ENCODE data around the gene ODAD4. TPM values are rescaled to one million over a fixed set of nuclear protein-coding genes. Genes with fewer than 3 reads are reported as not detected.

Gene ODAD4
- total and polyA plus RNA-seq, 4 donors = 0.07 to 1.0 (median 0.23) TPM

DNA sequence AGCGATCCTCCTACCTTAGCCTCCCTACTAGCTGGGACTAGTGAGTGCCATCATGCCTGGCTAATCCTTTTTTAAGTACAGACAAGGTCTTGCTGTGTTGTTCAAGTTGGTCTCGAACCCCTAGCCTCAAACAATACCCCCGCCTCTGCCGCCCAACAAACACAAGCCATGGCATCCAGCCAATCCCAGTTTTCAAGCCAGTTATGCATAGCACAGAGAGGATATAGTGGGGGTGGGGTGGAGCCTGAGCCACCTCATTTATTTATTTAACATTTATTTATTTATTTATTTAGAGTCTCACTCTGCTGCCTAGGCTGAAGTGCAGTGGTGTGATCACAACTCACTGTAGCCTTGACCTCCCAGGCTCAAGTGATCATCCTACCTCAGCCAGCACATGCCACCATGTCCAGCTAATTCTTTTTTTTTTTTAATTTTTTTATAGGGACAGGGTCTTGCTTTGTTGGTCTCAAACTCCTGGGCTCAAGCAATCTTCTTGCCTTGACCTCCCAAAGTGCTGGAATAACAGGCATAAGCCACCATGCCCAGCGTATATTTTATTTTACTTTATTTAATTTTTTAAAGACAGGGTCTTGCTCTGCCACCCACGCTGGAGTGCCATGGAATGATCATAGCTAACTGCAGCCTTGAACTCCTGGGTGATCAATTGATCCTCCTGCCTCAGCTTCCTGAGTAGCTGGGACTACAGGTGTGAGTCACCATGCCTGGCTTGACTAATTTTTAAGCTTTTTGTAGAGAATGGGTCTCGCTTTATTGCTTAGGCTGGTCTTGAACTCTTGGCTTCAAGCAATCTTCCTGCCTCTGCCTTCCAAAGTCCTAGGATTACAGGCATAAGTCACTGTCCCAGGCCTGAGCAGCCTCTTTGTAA lies 39.0 kb upstream of the ODAD4 start:
- no peaks in the 10 kb centered on the region for H3K27me3 ChIP-seq (ENCODE audit: control insufficient read depth in 4 of 4, insufficient read depth in 4 of 4, low read length in 3 of 4)
- H3K9ac ChIP-seq (ENCODE audit: low read depth in 1 of 2, low read length in 2 of 2) = no peak overlapping the region
- no peak for DNase-seq (ENCODE audit: low spot score)
- peaks cover 3 to 18% (median 14%) of the 10 kb centered on the region in 4 donors for H3K4me1 ChIP-seq (ENCODE audit: control insufficient read depth in 4 of 4, insufficient read depth in 4 of 4, low read length in 3 of 4)
- no peak overlapping the region for H3K4me3 ChIP-seq (ENCODE audit: low read depth in 1 of 3, low read length in 3 of 3)
- H3K36me3 ChIP-seq (ENCODE audit: control insufficient read depth in 4 of 4, insufficient read depth in 3 of 4, low read depth in 1 of 4, low read length in 3 of 4) = peaks cover 9 to 55% (median 19%) of the 10 kb centered on the region in 4 donors
- H3K9me3 ChIP-seq (ENCODE audit: control insufficient read depth in 4 of 4, low read length in 3 of 4) = no peaks in the 10 kb centered on the region
- TF ChIP-seq HNF4A (conservative IDR thresholded peaks at IDR 0.05) = peak in 1 of 2 donors; percentile 31
- no peak for TF ChIP-seq SP1 (IDR thresholded peaks at IDR 0.05)
- no peak overlapping the region for H3K27ac ChIP-seq (ENCODE audit: low read depth in 1 of 2, low read length in 2 of 2)
- WGBS = 95% methylated on average over 7 of the region's 7 CpGs

- Histone ChIP-seq H3K9ac (ENCODE audit: low read depth in 1 of 2, low read length in 2 of 2) (no peak overlapping the region), H3K9me3 (ENCODE audit: control insufficient read depth in 4 of 4, low read length in 3 of 4) (no peaks in the 10 kb centered on the region), H3K4me1 (ENCODE audit: control insufficient read depth in 4 of 4, insufficient read depth in 4 of 4, low read length in 3 of 4) (peaks cover 3 to 18% (median 14%) of the 10 kb centered on the region in 4 donors), H3K4me3 (ENCODE audit: low read depth in 1 of 3, low read length in 3 of 3) (no peak overlapping the region), H3K36me3 (ENCODE audit: control insufficient read depth in 4 of 4, insufficient read depth in 3 of 4, low read depth in 1 of 4, low read length in 3 of 4) (peaks cover 9 to 55% (median 19%) of the 10 kb centered on the region in 4 donors), H3K27me3 (ENCODE audit: control insufficient read depth in 4 of 4, insufficient read depth in 4 of 4, low read length in 3 of 4) (no peaks in the 10 kb centered on the region), H3K27ac (ENCODE audit: low read depth in 1 of 2, low read length in 2 of 2) (no peak overlapping the region)
- WGBS = 98% methylated on average over 4 of the region's 4 CpGs
- TF ChIP-seq GABPA (IDR thresholded peaks at IDR 0.05 in 1 of 2, conservative IDR thresholded peaks at IDR 0.05 in 1 of 2) (no peak), RAD21 (IDR thresholded peaks at IDR 0.05) (no peak), SP1 (IDR thresholded peaks at IDR 0.05) (no peak), HNF4A (conservative IDR thresholded peaks at IDR 0.05) (no peak), FOXA2 (IDR thresholded peaks at IDR 0.05) (no peak), YY1 (IDR thresholded peaks at IDR 0.05) (no peak), REST (IDR thresholded peaks at IDR 0.05) (no peak), CTCF (IDR thresholded peaks at IDR 0.05; ENCODE audit: low read depth, low read length, missing input control) (no peak)
- TF ChIP-seq, protein P1, sequence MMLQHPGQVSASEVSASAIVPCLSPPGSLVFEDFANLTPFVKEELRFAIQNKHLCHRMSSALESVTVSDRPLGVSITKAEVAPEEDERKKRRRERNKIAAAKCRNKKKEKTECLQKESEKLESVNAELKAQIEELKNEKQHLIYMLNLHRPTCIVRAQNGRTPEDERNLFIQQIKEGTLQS (IDR thresholded peaks at IDR 0.05) = no peak
- no peak for DNase-seq (ENCODE audit: low spot score)
Measured at GRCh38 chr17:41892021-41892376, 38.4 kb upstream of the ODAD4 start.

DNA sequence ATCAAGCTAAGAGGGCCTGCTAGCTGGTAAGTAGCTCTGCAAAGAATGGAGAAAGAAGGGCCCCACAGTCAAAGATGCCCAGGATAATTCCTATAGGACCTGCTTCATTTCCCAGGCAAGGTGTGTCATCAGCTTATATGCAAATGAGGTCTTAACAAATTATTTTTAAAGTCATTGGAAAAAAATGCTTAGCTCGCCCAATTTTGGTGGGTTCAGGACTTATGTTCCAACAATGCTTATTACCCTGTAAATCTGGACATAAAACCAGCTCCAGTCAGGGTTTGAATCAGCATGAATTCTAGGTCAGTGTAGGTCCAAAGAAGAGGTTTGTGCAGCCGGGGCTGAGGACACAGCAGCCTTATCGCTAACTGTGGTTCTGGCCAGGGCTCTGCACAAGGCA lies 37.0 kb upstream of the ODAD4 start:
- Histone ChIP-seq H3K4me3 (ENCODE audit: low read depth in 1 of 3, low read length in 3 of 3) (no peak overlapping the region), H3K27me3 (ENCODE audit: control insufficient read depth in 4 of 4, insufficient read depth in 4 of 4, low read length in 3 of 4) (no peaks in the 10 kb centered on the region), H3K4me1 (ENCODE audit: control insufficient read depth in 4 of 4, insufficient read depth in 4 of 4, low read length in 3 of 4) (peaks cover 3 to 18% (median 14%) of the 10 kb centered on the region in 4 donors), H3K36me3 (ENCODE audit: control insufficient read depth in 4 of 4, insufficient read depth in 3 of 4, low read depth in 1 of 4, low read length in 3 of 4) (peaks cover 8 to 62% (median 19%) of the 10 kb centered on the region in 4 donors), H3K9ac (ENCODE audit: low read depth in 1 of 2, low read length in 2 of 2) (no peak overlapping the region), H3K9me3 (ENCODE audit: control insufficient read depth in 4 of 4, low read length in 3 of 4) (no peaks in the 10 kb centered on the region), H3K27ac (ENCODE audit: low read depth in 1 of 2, low read length in 2 of 2) (no peak overlapping the region)
- 79% methylated on average over 3 of the region's 3 CpGs for WGBS
- DNase-seq (ENCODE audit: low spot score) = no peak
- no peak for TF ChIP-seq RXRA (IDR thresholded peaks at IDR 0.05)
- TF ChIP-seq HNF4A (conservative IDR thresholded peaks at IDR 0.05) = no peak
- TF ChIP-seq NR2F2 (IDR thresholded peaks at IDR 0.05) = no peak
- no peak for TF ChIP-seq FOXA1 (IDR thresholded peaks at IDR 0.05)
- no peak for TF ChIP-seq HNF4G (IDR thresholded peaks at IDR 0.05)
- TF ChIP-seq GABPA (IDR thresholded peaks at IDR 0.05 in 1 of 2, conservative IDR thresholded peaks at IDR 0.05 in 1 of 2) = no peak

Data from liver (tissue), 9 donors.